ENCODE results near the gene AARSD1.
"Not testable (repeated sequence)": the region's sequence is repeated elsewhere in the genome, so short reads cannot be mapped to it uniquely, and the experiment has no call there.

The AARSD1 gene

GRCh38 chr17:42946812-42947211 is 17.4 kb downstream of the AARSD1 start:
- no peak overlapping the region for H3K27ac ChIP-seq
- no peak for TF ChIP-seq ZFX (IDR thresholded peaks at IDR 0.05; ENCODE audit: borderline replicate concordance)
- no peak for TF ChIP-seq CTCF (IDR thresholded peaks at IDR 0.05)

- no peak for TF ChIP-seq CTCF (IDR thresholded peaks at IDR 0.05)
- no peak overlapping the region for H3K27ac ChIP-seq
Observed at GRCh38 chr17:42944211-42944610, 20.0 kb downstream of the AARSD1 start.

GRCh38 chr17:42937712-42938596 is 26.3 kb downstream of the AARSD1 start:
- TF ChIP-seq CTCF (IDR thresholded peaks at IDR 0.05) (peak; percentile 79), ZFX (IDR thresholded peaks at IDR 0.05; ENCODE audit: borderline replicate concordance) (no peak)
- no peak overlapping the region for H3K27ac ChIP-seq

DNA sequence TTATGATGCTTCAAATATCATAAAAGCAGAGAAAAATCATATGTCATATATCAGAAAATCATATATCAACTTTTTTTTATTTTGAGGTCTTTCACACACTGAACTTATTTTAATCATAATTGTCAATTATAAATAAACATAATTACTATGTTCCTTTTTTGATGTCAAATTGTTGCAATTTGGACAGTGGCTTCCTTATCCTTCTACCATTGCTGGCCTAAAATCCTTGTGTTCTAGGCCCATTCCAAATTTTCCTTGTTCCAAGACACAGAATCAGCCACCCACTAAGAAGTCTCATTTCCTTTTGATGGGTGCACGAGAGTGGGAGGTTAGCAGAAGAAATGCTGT is 34.8 kb downstream of the AARSD1 start:
- no peak overlapping the region for H3K27ac ChIP-seq
- TF ChIP-seq ZFX (IDR thresholded peaks at IDR 0.05; ENCODE audit: borderline replicate concordance) (no peak), CTCF (IDR thresholded peaks at IDR 0.05) (no peak)

DNA sequence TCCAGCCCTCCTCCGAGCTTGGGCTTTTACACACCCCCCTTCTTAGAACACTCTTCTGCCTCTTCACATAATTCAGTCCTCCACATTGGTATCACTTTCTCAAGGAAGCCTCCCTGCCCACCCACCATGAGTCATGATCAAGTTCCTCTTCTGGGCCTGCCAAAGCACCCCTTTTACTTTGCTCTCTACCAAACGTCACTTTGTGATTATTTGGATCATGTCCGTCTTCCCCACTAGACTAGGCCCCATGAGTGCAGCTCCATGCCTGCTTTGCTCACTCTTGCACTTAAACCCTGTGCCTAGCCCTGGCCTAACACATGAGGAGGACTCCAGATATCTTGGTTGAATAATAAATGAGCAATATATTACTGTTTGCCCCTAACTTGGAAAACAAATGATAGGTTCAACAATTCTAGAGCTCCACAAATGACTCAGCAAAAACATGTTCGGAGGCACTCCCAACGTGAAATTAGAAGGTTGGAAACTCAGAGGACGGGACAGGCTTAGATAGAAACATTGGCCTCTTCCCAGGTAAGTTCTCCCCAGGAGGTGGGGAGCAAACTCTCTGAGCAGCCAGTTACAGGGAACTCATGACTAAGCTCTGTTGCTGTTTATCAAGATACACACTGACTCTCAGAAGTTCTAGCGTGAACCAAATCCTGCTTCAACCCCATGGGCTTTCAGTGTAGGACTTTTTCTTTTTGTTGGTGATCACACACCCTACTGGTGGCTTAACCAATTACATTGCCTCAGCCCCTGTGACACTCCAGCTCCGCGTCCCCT is 35.3 kb downstream of the AARSD1 start:
- no peak for TF ChIP-seq ZFX (IDR thresholded peaks at IDR 0.05; ENCODE audit: borderline replicate concordance)
- peak; percentile 49 for TF ChIP-seq CTCF (IDR thresholded peaks at IDR 0.05)
- H3K27ac ChIP-seq, result no peak overlapping the region

- H3K27ac ChIP-seq, result no peak overlapping the region
- TF ChIP-seq CTCF (IDR thresholded peaks at IDR 0.05) (no peak), ZFX (IDR thresholded peaks at IDR 0.05; ENCODE audit: borderline replicate concordance) (no peak)
Observed at GRCh38 chr17:42924891-42925290, 39.4 kb downstream of the AARSD1 start.

GRCh38 chr17:42923472-42923871 is 40.8 kb downstream of the AARSD1 start:
- not testable (repeated sequence) for H3K27ac ChIP-seq

All from 22Rv1 (cell line).